Measurements from ENCODE around the gene SLC9B1. TPM values are rescaled to one million over a fixed set of nuclear protein-coding genes. Genes with fewer than 3 reads are reported as not detected.

Gene SLC9B1
- total RNA-seq, 4 donors from 2014 or later, result 0.25 to 2.8 (median 0.94) TPM

GRCh38 chr4:103026868-103027267 lies 7.4 kb upstream of the SLC9B1 start:
- H3K9me3 ChIP-seq, result no peaks in the 10 kb centered on the region
- no peaks in the 10 kb centered on the region for H3K27me3 ChIP-seq
- H3K36me3 ChIP-seq, result peaks cover 0 to 23% of the 10 kb centered on the region in 2 donors
- no peak for TF ChIP-seq EP300 (IDR thresholded peaks at IDR 0.05)
- TF ChIP-seq CTCF (IDR thresholded peaks at IDR 0.05), result no peak
- no peak for TF ChIP-seq POLR2AphosphoS5 (IDR thresholded peaks at IDR 0.05)
- no peak for TF ChIP-seq POLR2A (IDR thresholded peaks at IDR 0.05)
- WGBS, 2 donors (ENCODE audit: low coverage in 1 of 2), result 95 to 100% methylated on average over 1 of the region's 1 CpG
- H3K4me1 ChIP-seq, result no peaks in the 10 kb centered on the region
- no peak overlapping the region for H3K4me3 ChIP-seq
- no peak overlapping the region for H3K27ac ChIP-seq
- ATAC-seq, result no peak

- Histone ChIP-seq H3K9me3 (no peaks in the 10 kb centered on the region), H3K27ac (no peak overlapping the region), H3K36me3 (peaks cover 0 to 12% of the 10 kb centered on the region in 2 donors), H3K27me3 (no peaks in the 10 kb centered on the region), H3K4me3 (no peak overlapping the region), H3K4me1 (peaks cover 0 to 6% (median 0%) of the 10 kb centered on the region in 3 donors)
- no peak for TF ChIP-seq POLR2A (IDR thresholded peaks at IDR 0.05)
- no peak for TF ChIP-seq EP300 (IDR thresholded peaks at IDR 0.05)
- TF ChIP-seq POLR2AphosphoS5 (IDR thresholded peaks at IDR 0.05), result no peak
- TF ChIP-seq CTCF (IDR thresholded peaks at IDR 0.05), result no peak
- no peak for ATAC-seq
- WGBS, 2 donors (ENCODE audit: low coverage in 1 of 2), result 84 to 94% methylated on average over 3 of the region's 3 CpGs
Observed at GRCh38 chr4:103024996-103025395, 5.5 kb upstream of the SLC9B1 start.

- no peak overlapping the region for H3K4me3 ChIP-seq
- TF ChIP-seq POLR2AphosphoS5 (IDR thresholded peaks at IDR 0.05) (no peak), POLR2A (IDR thresholded peaks at IDR 0.05) (no peak), CTCF (IDR thresholded peaks at IDR 0.05) (no peak), EP300 (IDR thresholded peaks at IDR 0.05) (no peak)
- H3K4me1 ChIP-seq, result peaks cover 4 to 16% (median 6%) of the 10 kb centered on the region in 3 donors
- H3K36me3 ChIP-seq, result peaks cover 0 to 4% of the 10 kb centered on the region in 2 donors
- peak overlapping the region in 2 of 4 donors; percentile 89 to 91 for H3K27ac ChIP-seq
- no peak for ATAC-seq
- WGBS, 2 donors (ENCODE audit: low coverage in 1 of 2), result 88 to 94% methylated on average over 2 of the region's 2 CpGs
- no peaks in the 10 kb centered on the region for H3K27me3 ChIP-seq
- H3K9me3 ChIP-seq, result no peaks in the 10 kb centered on the region
Observed at GRCh38 chr4:103021120-103021519, 1.6 kb upstream of the SLC9B1 start.

GRCh38 chr4:103018391-103019307 lies 856 bp downstream of the SLC9B1 start:
- H3K36me3 ChIP-seq, result no peaks in the 10 kb centered on the region
- ATAC-seq, result peak; percentile 34
- peak overlapping the region; percentile 89 to 92 (median 90) for H3K27ac ChIP-seq
- TF ChIP-seq POLR2A (IDR thresholded peaks at IDR 0.05), result no peak
- no peak for TF ChIP-seq EP300 (IDR thresholded peaks at IDR 0.05)
- no peak for TF ChIP-seq CTCF (IDR thresholded peaks at IDR 0.05)
- TF ChIP-seq POLR2AphosphoS5 (IDR thresholded peaks at IDR 0.05), result no peak
- 31 to 62% methylated on average over 5 to 7 of the region's 8 CpGs for WGBS, 2 donors (ENCODE audit: low coverage in 1 of 2)
- no peaks in the 10 kb centered on the region for H3K27me3 ChIP-seq
- H3K9me3 ChIP-seq, result no peaks in the 10 kb centered on the region
- H3K4me1 ChIP-seq, result peaks cover 4 to 16% (median 6%) of the 10 kb centered on the region in 3 donors
- peak overlapping the region; percentile 51 to 52 for H3K4me3 ChIP-seq

GRCh38 chr4:103012551-103012950 lies 7.0 kb downstream of the SLC9B1 start:
- ATAC-seq, result peak; percentile 67
- H3K4me3 ChIP-seq, result no peak overlapping the region
- no peaks in the 10 kb centered on the region for H3K36me3 ChIP-seq
- no peaks in the 10 kb centered on the region for H3K9me3 ChIP-seq
- TF ChIP-seq EP300 (IDR thresholded peaks at IDR 0.05) (no peak), POLR2AphosphoS5 (IDR thresholded peaks at IDR 0.05) (peak; percentile 44), CTCF (IDR thresholded peaks at IDR 0.05) (no peak), POLR2A (IDR thresholded peaks at IDR 0.05) (no peak)
- H3K27me3 ChIP-seq, result no peaks in the 10 kb centered on the region
- H3K27ac ChIP-seq, result peak overlapping the region; percentile 74 to 83 (median 76)
- H3K4me1 ChIP-seq, result peaks cover 8 to 28% (median 16%) of the 10 kb centered on the region in 3 donors
